ENCODE results near the gene GRM8.

GRM8 gene

DNA sequence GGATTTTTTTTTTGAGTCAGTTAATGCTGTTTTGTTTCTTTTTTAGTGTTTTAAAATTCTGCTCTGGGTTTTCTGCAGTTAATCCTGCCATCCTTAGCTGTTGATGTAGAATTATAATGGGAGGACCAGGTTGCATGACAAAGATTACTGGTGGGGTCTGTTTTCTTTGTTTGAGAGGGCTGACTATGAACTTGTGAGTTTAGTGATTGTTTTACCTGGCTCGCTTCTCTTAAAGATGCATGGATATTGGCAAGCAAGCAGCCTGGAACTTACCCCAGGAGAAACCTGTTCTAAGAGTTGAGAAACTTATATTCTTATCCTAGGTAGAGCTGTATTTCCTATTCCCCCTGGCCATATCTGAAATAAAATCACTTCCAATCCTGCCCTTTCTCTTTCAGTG lies 727.8 kb downstream of the GRM8 start:
- DNase-seq (ENCODE audit: low read depth) = no peak
- TF ChIP-seq, protein P1, sequence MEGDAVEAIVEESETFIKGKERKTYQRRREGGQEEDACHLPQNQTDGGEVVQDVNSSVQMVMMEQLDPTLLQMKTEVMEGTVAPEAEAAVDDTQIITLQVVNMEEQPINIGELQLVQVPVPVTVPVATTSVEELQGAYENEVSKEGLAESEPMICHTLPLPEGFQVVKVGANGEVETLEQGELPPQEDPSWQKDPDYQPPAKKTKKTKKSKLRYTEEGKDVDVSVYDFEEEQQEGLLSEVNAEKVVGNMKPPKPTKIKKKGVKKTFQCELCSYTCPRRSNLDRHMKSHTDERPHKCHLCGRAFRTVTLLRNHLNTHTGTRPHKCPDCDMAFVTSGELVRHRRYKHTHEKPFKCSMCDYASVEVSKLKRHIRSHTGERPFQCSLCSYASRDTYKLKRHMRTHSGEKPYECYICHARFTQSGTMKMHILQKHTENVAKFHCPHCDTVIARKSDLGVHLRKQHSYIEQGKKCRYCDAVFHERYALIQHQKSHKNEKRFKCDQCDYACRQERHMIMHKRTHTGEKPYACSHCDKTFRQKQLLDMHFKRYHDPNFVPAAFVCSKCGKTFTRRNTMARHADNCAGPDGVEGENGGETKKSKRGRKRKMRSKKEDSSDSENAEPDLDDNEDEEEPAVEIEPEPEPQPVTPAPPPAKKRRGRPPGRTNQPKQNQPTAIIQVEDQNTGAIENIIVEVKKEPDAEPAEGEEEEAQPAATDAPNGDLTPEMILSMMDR (IDR thresholded peaks at IDR 0.05; ENCODE audit: insufficient read depth, low read depth, low read length, missing control alignments) = no peak
- H3K4me3 ChIP-seq (ENCODE audit: low read length) = no peak overlapping the region

DNA sequence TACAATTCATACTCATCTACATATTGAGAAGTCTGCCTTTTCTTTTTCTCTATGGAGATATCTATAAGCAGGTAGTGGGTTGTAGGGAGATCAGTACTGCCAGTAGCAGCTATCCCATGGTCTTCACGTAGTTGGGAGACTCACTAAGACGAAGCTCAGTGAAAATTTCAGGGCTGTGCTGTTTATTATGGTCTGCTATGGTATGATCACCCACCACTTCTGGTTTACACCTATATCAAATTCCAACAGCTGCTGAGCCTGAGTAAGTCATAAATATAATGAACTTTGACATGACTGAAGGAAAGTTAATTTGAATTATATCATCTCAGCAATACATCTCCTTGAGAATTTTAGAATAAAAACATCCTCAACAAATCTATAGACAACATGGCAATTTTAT lies 741.7 kb downstream of the GRM8 start:
- TF ChIP-seq, protein P1 (IDR thresholded peaks at IDR 0.05; ENCODE audit: insufficient read depth, low read depth, low read length, missing control alignments) = no peak
- no peak for DNase-seq (ENCODE audit: low read depth)
- no peak overlapping the region for H3K4me3 ChIP-seq (ENCODE audit: low read length)

DNA sequence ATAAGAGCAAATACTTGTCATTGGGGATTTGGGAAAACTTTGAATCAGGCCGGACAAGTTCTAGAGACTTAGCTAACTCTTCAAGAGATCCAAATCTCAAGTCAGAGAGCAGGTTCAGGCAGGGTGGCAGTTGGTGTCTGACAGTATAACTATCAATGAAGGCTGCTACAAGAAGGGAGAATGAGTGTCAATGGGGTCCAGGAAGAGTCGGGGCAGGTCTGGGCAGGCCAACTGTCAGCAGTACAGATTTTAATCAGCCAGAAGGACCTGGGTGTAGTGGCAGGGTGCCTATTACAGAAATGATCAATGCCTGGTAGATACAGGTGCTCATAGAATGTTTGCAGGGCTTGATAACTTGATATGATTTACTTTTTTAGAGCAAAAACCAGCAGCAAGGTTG lies 751.1 kb downstream of the GRM8 start:
- peak; percentile 29 for DNase-seq (ENCODE audit: low read depth)
- H3K4me3 ChIP-seq (ENCODE audit: low read length) = no peak overlapping the region
- TF ChIP-seq, protein P1 (IDR thresholded peaks at IDR 0.05; ENCODE audit: insufficient read depth, low read depth, low read length, missing control alignments) = no peak

DNA sequence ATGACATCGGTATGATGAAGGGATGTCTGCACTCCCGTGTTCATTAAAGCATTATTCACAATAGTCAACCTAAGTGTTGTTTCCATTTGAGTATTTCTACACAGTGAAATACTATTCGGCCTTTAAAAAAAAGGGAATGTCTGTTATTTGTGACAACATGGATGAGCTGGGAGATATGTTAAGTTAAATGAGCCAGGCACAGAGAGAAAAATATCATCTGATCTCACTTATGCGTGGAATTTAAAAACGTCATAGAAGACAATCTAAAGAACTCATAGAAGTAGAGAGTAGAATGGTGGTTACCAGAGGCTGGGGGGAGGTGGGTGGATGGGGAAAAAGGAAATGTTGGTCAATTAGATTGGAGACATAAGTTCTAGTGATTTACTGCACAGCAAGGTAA lies 753.3 kb downstream of the GRM8 start:
- TF ChIP-seq, protein P1 (IDR thresholded peaks at IDR 0.05; ENCODE audit: insufficient read depth, low read depth, low read length, missing control alignments) = no peak
- DNase-seq (ENCODE audit: low read depth) = no peak

DNA sequence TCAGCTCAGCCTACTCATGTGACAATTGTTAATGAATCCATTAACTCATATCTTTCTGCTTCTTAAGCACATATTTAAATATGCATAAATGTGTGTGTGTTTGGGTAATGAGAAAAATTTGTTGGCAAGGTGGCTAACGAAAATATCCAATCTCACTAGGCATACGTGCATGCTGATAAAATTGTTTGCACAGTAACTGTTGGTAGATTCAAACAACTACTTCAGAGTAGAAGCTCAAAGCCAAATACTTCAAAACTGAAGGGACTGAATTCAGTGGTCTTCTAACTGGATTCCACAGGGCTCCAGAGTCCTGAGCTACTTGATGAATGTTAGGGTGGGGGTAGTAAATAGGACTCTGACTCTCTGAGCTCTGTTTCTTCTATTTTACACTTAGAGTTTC lies 757.0 kb downstream of the GRM8 start:
- DNase-seq (ENCODE audit: low read depth) = no peak
- H3K4me3 ChIP-seq (ENCODE audit: low read length) = no peak overlapping the region
- TF ChIP-seq, protein P1 (IDR thresholded peaks at IDR 0.05; ENCODE audit: insufficient read depth, low read depth, low read length, missing control alignments) = no peak

More for the DNA sequence above, 753.3 kb downstream of the GRM8 start:
- H3K4me3 ChIP-seq (ENCODE audit: low read length) = no peak overlapping the region

DNA sequence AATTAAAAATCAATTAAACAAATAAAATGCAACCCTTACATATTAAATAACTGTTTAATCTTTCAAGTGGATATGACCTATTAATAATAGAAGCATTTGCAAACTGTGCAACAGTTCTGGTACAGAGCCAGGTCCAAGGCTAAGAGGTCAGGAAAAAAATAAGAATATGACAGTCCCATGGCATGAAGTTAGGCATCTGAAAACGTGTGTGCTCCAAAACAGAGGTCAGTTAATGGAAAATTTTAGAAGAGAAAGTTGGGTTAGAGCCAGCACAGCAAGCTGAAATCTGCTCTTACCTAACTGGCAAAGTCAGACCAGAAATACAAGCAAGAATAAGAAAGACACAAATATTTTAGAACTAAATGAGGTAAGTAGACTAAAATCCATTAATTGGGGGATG lies 757.7 kb downstream of the GRM8 start:
- DNase-seq (ENCODE audit: low read depth) = no peak
- TF ChIP-seq, protein P1 (IDR thresholded peaks at IDR 0.05; ENCODE audit: insufficient read depth, low read depth, low read length, missing control alignments) = no peak
- H3K4me3 ChIP-seq (ENCODE audit: low read length) = no peak overlapping the region

DNA sequence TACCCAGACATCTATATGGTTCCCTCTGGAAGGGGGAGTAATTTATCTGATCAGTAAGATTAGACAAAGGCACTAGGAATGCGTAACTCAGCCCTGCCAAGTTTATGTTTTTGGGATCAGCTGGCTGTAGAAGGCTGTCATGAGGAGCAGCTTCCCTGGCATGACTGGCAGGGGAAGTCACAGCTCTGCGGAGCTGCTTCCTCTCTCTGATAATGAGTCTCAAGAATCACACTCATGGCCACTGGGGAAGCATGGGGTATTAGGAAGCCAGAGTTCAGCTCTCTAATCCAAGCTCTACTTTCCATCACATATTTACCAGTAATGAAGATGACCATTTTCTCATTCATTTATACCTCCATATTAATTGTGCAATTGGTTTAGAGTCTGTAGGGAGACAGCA lies 758.9 kb downstream of the GRM8 start:
- TF ChIP-seq, protein P1 (IDR thresholded peaks at IDR 0.05; ENCODE audit: insufficient read depth, low read depth, low read length, missing control alignments) = no peak
- no peak for DNase-seq (ENCODE audit: low read depth)
- no peak overlapping the region for H3K4me3 ChIP-seq (ENCODE audit: low read length)

Data from epithelial cell of esophagus (primary cell).